Lung (tissue), 12 donors: Measurements from ENCODE around the gene SDF2. TPM values are rescaled to one million over a fixed set of nuclear protein-coding genes. Genes with fewer than 3 reads are reported as not detected.
A peak's percentile ranks its signal among the peaks of the same experiment; 100 is the strongest.
"Not testable (repeated sequence)": the region's sequence is repeated elsewhere in the genome, so short reads cannot be mapped to it uniquely, and the experiment has no call there.

ENCODE experiments used
- ATAC-seq: fragments of 200-7000 bp; cut with Tn5 transposase; one replicate; pipeline ENCODE4 v1.9.1; 2020; ENCODE audit warnings: moderate number of reproducible peaks; ENCODE audit not compliant: insufficient read depth, low FRiP score
- DNase-seq, 3 donors: peaks; one replicate each; pipeline ENCODE4 v3.0.0-alpha.2; 2013 to 2017
- H3K27ac ChIP-seq, 2 donors: one replicate each; pipeline ENCODE4 v1.5.1; 2013; ENCODE audit warnings: mild to moderate bottlenecking in 2 of 2, moderate library complexity in 2 of 2, control low read depth in 1 of 2, inconsistent platforms in 1 of 2, low read depth in 1 of 2, low read length in 1 of 2
- H3K27me3 ChIP-seq, 3 donors: one replicate each; pipeline ENCODE4 v1.5.1; 2013; ENCODE audit warnings: low read length in 2 of 3; ENCODE audit not compliant: control insufficient read depth in 3 of 3, insufficient read depth in 3 of 3
- H3K36me3 ChIP-seq, 4 donors: one replicate each; pipeline ENCODE4 v1.5.1; 2013; ENCODE audit warnings: low read length in 4 of 4, mild to moderate bottlenecking in 1 of 4, moderate library complexity in 1 of 4; ENCODE audit not compliant: control insufficient read depth in 4 of 4, insufficient read depth in 4 of 4
- H3K4me1 ChIP-seq, 5 donors: one replicate each; pipeline ENCODE4 v1.5.1; 2013; ENCODE audit warnings: low read length in 5 of 5, mild to moderate bottlenecking in 2 of 5, moderate library complexity in 1 of 5; ENCODE audit not compliant: control insufficient read depth in 5 of 5, insufficient read depth in 5 of 5
- H3K4me3 ChIP-seq: one replicate; pipeline ENCODE4 v1.5.1; 2013; ENCODE audit warnings: mild to moderate bottlenecking, control low read depth, moderate library complexity
- H3K9ac ChIP-seq, 2 donors: one replicate each; pipeline ENCODE4 v1.5.1; 2013; ENCODE audit warnings: low read length in 2 of 2, control low read depth in 1 of 2; ENCODE audit not compliant: insufficient read depth in 1 of 2
- H3K9me3 ChIP-seq, 4 donors: one replicate each; pipeline ENCODE4 v1.5.1; 2013; ENCODE audit warnings: low read length in 3 of 4, mild to moderate bottlenecking in 1 of 4, moderate library complexity in 1 of 4; ENCODE audit not compliant: control insufficient read depth in 4 of 4, insufficient read depth in 3 of 4
- CTCF ChIP-seq: IDR thresholded peaks from 2 replicates; pipeline ENCODE4 v1.5.1; 2012; ENCODE audit warnings: mild to moderate bottlenecking; ENCODE audit errors: control extremely low read depth, extremely low read depth
- WGBS, 2 donors: extraction: QIAGEN DNeasy Blood & Tissue Kit; methylation state at CpG; one replicate each; pipeline ENCODE4 v1.1.7; 2013; 5-methylcytosine and 5-hydroxymethylcytosine counted together
- polyA plus RNA-seq, 2 donors: library from polyadenylated mRNA; stranded (reverse); fragments of 200-250 nt; gene quantifications; one replicate each; pipeline ENCODE4 v1.2.1, GENCODE V29; 2013
- total RNA-seq, 2 donors: library from RNA; depleted of rRNA in 1 of 2; stranded (reverse); fragments of >200 nt in 1 of 2; gene quantifications; one replicate each; pipeline ENCODE4 v1.2.1, GENCODE V29; 2014 to 2021
- donor health status: control.
- donor health status: control.
- donor health status: Bipolar disorder and iron deficiency.
- donor health status: healthy.
- donor health status: DM: yes; HTN: yes; CAD: no.

Gene SDF2
- total and polyA plus RNA-seq, 4 donors = 36.5 to 73.3 (median 48.5) TPM

- Histone ChIP-seq H3K27ac (no peak overlapping the region), H3K9ac (no peak overlapping the region), H3K36me3 (peaks cover 11 to 39% (median 19%) of the 10 kb centered on the region in 4 donors), H3K27me3 (no peaks in the 10 kb centered on the region), H3K4me3 (no peak overlapping the region), H3K4me1 (peaks cover 0 to 12% (median 6%) of the 10 kb centered on the region in 5 donors), H3K9me3 (no peaks in the 10 kb centered on the region)
- TF ChIP-seq CTCF = no peak
- no peak for DNase-seq
- 86 to 100% methylated on average over 1 of the region's 1 CpG for WGBS, 2 donors
- ATAC-seq = no peak
Observed at GRCh38 chr17:28667870-28668269, 6.2 kb upstream of the SDF2 start.

GRCh38 chr17:28665994-28666393 lies 4.3 kb upstream of the SDF2 start:
- WGBS, 2 donors = 59 to 75% methylated on average over 2 of the region's 2 CpGs
- no peaks in the 10 kb centered on the region for H3K27me3 ChIP-seq
- ATAC-seq (no peak), DNase-seq (no peak)
- H3K27ac ChIP-seq = no peak overlapping the region
- H3K9me3 ChIP-seq = no peaks in the 10 kb centered on the region
- no peak overlapping the region for H3K9ac ChIP-seq
- TF ChIP-seq CTCF = no peak
- H3K4me1 ChIP-seq = peaks cover 0 to 18% (median 6%) of the 10 kb centered on the region in 5 donors
- H3K36me3 ChIP-seq = peaks cover 3 to 25% (median 12%) of the 10 kb centered on the region in 4 donors
- H3K4me3 ChIP-seq = no peak overlapping the region

GRCh38 chr17:28663723-28664122 lies 2.0 kb upstream of the SDF2 start:
- DNase-seq (no peak), ATAC-seq (no peak)
- H3K4me1 ChIP-seq = peaks cover 2 to 25% (median 9%) of the 10 kb centered on the region in 5 donors
- no peaks in the 10 kb centered on the region for H3K9me3 ChIP-seq
- TF ChIP-seq CTCF = no peak
- H3K9ac ChIP-seq = peak overlapping the region in 1 of 2 donors; percentile 95
- H3K27ac ChIP-seq = no peak overlapping the region
- H3K36me3 ChIP-seq = peaks cover 0 to 21% (median 13%) of the 10 kb centered on the region in 4 donors
- H3K27me3 ChIP-seq = no peaks in the 10 kb centered on the region
- H3K4me3 ChIP-seq = no peak overlapping the region

- Histone ChIP-seq H3K9ac (peak overlapping the region; percentile 95 to 97), H3K27me3 (no peaks in the 10 kb centered on the region), H3K27ac (peak overlapping the region; percentile 96 to 98), H3K36me3 (peaks cover 0 to 19% (median 10%) of the 10 kb centered on the region in 4 donors), H3K9me3 (no peaks in the 10 kb centered on the region), H3K4me3 (peak overlapping the region; percentile 84), H3K4me1 (peaks cover 2 to 25% (median 9%) of the 10 kb centered on the region in 5 donors)
- DNase-seq (no peak), ATAC-seq (no peak)
- TF ChIP-seq CTCF = no peak
- WGBS, 2 donors = 0 to 1% methylated on average over 10 of the region's 10 CpGs
Observed at GRCh38 chr17:28662527-28662829, 772 bp upstream of the SDF2 start.

GRCh38 chr17:28659497-28659881 lies 2.2 kb downstream of the SDF2 start:
- peaks cover 2 to 25% (median 9%) of the 10 kb centered on the region in 5 donors for H3K4me1 ChIP-seq
- peaks cover 0 to 20% (median 11%) of the 10 kb centered on the region in 4 donors for H3K36me3 ChIP-seq
- H3K27me3 ChIP-seq, ATAC-seq, H3K4me3 ChIP-seq, H3K9ac ChIP-seq, H3K27ac ChIP-seq, DNase-seq, H3K9me3 ChIP-seq: not testable (repeated sequence)
- WGBS, 2 donors = 97 to 98% methylated on average over 23 of the region's 23 CpGs
